ENCODE data around the gene CDKN1B. TPM values are rescaled to one million over a fixed set of nuclear protein-coding genes. Genes with fewer than 3 reads are reported as not detected.
A peak's percentile ranks its signal among the peaks of the same experiment; 100 is the strongest.

Gene CDKN1B
- total and polyA plus RNA-seq, 12 donors, result 18.2 to 97.8 (median 60.3) TPM

DNA sequence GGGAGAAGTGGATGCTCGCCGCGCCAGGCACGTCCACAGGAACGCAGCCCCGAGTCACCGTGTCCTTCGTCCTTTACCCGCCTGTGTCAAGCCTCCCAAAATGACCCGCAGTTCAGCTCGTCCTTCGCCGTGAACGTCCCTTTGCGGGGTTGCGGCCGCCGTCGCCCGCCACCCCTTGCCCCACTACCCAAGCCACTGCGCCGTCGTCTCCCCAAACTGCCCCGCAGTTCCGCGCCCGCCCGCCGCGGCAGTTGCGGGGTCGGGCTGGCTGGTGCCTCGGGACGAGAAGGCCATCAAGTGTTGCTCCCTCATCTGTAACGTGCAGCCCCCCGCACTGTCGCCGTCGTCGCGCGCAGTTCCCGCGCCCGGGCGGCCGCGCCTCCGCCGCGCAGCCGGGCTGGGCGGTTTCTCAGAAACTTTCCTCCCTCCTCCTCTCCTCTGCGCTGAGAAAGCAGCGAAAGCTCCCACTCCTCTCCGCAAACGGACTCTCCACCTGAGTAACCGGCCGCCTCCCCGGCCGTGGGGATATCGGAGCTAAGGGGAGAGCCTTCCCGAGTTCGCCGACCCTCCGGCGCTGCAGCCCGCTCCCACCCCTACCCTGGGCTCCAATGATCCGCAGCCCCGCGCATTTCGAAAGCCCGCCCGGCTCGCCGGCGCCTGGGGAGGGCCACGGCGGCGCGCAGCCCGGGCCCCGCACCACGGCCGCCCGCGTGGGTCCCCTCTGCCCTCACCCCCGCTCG lies 6.7 kb downstream of the CDKN1B start:
- peak overlapping the region; percentile 20 to 70 (median 48) for H3K4me3 ChIP-seq
- 0 to 2% (median 1%) methylated on average over 14 to 89 of the region's 89 CpGs for WGBS, 4 donors
- intact Hi-C loops (cut with DNase I), result no loop called here
- no peak for TF ChIP-seq POLR2A (IDR thresholded peaks at IDR 0.05)
- TF ChIP-seq, protein P1, sequence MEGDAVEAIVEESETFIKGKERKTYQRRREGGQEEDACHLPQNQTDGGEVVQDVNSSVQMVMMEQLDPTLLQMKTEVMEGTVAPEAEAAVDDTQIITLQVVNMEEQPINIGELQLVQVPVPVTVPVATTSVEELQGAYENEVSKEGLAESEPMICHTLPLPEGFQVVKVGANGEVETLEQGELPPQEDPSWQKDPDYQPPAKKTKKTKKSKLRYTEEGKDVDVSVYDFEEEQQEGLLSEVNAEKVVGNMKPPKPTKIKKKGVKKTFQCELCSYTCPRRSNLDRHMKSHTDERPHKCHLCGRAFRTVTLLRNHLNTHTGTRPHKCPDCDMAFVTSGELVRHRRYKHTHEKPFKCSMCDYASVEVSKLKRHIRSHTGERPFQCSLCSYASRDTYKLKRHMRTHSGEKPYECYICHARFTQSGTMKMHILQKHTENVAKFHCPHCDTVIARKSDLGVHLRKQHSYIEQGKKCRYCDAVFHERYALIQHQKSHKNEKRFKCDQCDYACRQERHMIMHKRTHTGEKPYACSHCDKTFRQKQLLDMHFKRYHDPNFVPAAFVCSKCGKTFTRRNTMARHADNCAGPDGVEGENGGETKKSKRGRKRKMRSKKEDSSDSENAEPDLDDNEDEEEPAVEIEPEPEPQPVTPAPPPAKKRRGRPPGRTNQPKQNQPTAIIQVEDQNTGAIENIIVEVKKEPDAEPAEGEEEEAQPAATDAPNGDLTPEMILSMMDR (IDR thresholded peaks at IDR 0.05), result peak in 1 of 6 experiments; percentile 11
- H3K9me3 ChIP-seq (replicated peaks in 1 of 3), result no peaks in the 10 kb centered on the region
- no peaks in the 10 kb centered on the region for H3K27me3 ChIP-seq
- peak in 5 of 7 donors; percentile 38 to 62 (median 50) for DNase-seq
- H3K27ac ChIP-seq, result peak overlapping the region; percentile 84 to 100 (median 97)
- H3K4me1 ChIP-seq (replicated peaks in 1 of 2), result peaks cover 19 to 55% of the 10 kb centered on the region in 2 donors
- H3K36me3 ChIP-seq (replicated peaks in 1 of 2), result peaks cover 0 to 25% of the 10 kb centered on the region in 2 donors

DNA sequence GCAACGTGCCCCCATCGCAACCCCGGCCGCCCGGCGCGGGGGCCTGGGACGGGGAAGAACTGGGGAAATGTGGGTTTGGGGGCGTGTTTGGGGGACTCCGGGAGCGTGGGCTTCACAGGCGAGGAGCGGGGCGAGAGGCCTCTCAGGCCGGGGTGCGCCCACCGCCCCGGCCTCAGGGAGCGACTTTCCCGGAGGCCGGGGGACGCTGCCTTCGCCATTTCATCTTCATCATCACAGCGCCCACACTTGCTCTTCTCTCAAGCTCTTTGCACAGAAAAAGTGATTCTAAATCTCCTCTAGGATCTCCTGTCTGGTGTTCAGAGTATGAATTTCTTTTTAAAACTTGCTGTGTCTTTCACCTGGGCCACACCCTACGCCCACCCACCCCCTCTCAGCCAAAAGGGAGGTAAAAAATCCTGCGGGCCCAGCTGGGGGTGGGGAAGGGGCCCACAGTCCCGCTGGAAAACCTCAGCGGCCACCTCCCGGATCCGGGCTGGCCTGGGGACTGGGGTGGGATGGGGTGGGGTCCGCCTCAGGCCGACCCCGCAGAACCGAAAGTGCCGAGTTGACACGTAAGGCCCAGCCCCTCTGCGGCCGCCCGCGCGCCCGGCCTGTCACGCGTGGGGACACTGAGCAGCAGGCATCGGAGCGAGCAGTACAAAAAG lies 7.4 kb downstream of the CDKN1B start:
- peaks cover 0 to 24% of the 10 kb centered on the region in 2 donors for H3K36me3 ChIP-seq (replicated peaks in 1 of 2)
- peak overlapping the region; percentile 20 to 70 (median 52) for H3K4me3 ChIP-seq
- TF ChIP-seq, protein P1 (IDR thresholded peaks at IDR 0.05), result peak in 1 of 6 experiments; percentile 18
- TF ChIP-seq POLR2A (IDR thresholded peaks at IDR 0.05), result no peak
- H3K27ac ChIP-seq, result peak overlapping the region; percentile 84 to 100 (median 97)
- DNase-seq, result peak in 1 of 7 donors; percentile 27
- intact Hi-C loops (cut with DNase I), result no loop called here
- peaks cover 19 to 49% of the 10 kb centered on the region in 2 donors for H3K4me1 ChIP-seq (replicated peaks in 1 of 2)
- no peaks in the 10 kb centered on the region for H3K27me3 ChIP-seq
- no peaks in the 10 kb centered on the region for H3K9me3 ChIP-seq (replicated peaks in 1 of 3)
- 0% methylated on average over 1 to 46 of the region's 46 CpGs for WGBS, 4 donors

DNA sequence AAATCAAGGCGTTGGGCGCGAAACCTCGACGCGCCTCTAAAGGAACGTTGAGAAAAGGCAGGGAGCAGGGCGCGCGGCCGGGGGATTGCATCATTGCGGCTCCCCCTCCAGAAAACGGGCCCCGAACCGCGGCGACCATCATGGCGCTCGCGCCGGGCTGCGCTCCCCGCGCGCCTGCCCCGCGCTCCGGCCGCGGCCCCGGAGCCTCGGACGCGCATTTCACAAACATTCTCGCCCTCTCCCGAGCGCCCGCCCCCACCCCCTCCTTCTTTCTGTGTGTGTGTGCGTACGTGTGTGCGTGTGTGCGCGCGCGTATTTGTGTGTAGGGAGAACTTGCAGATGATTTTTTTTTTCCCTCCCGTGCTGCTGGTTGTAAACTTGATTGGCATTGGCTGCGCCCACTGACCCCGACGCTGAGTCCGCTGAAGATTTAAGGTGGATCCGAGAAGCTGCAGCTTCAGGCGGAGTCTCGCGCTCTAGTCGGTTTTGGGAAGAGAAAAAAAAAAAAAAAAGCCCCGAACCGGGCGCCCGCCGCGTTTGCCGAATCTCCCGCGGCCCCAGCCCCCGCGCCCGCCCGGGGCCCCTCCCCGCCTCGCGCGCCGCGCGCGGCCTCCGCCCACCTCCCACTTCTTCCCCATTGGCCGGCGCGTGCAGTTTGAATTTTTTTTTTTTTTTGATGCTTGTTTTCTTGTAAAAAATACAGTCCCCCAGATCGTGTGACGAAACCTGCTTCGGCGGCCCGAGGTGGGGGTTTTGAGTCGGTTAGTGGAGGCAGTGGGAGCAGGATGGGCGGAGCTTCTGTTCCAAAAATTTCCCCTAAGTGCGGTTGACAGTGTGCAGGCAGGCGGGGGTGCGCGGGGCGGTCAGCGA lies 8.2 kb downstream of the CDKN1B start:
- WGBS, 4 donors, result 0 to 1% (median 0%) methylated on average over 60 to 93 of the region's 93 CpGs
- no peaks in the 10 kb centered on the region for H3K27me3 ChIP-seq
- peaks cover 13 to 42% of the 10 kb centered on the region in 2 donors for H3K4me1 ChIP-seq (replicated peaks in 1 of 2)
- peak overlapping the region; percentile 84 to 100 (median 97) for H3K27ac ChIP-seq
- peak; percentile 93 to 97 (median 96) for DNase-seq
- H3K4me3 ChIP-seq, result peak overlapping the region; percentile 12 to 70 (median 62)
- intact Hi-C loops (cut with DNase I), result no loop called here
- H3K36me3 ChIP-seq (replicated peaks in 1 of 2), result peaks cover 0 to 18% of the 10 kb centered on the region in 2 donors
- no peaks in the 10 kb centered on the region for H3K9me3 ChIP-seq (replicated peaks in 1 of 3)
- TF ChIP-seq POLR2A (IDR thresholded peaks at IDR 0.05), result peak; percentile 84 to 90
- TF ChIP-seq, protein P1 (IDR thresholded peaks at IDR 0.05), result no peak

All from adrenal gland (tissue), 12 donors.